HEK293T (cell line): ENCODE data around the gene CDYL2.

Experiments used
- BHLHE40 ChIP-seq: fragments of 450-650 bp; IDR thresholded peaks from 2 replicates; pipeline ENCODE4 v1.6.1; 2016; ENCODE audit warnings: mild to moderate bottlenecking, moderate library complexity, borderline replicate concordance
- FOXM1 ChIP-seq: fragments of 450-650 bp; IDR thresholded peaks from 2 replicates; pipeline ENCODE4 v1.6.1; 2017; ENCODE audit warnings: mild to moderate bottlenecking, borderline replicate concordance
- HDGF ChIP-seq: fragments of 450-650 bp; IDR thresholded peaks from 2 replicates; pipeline ENCODE4 v1.6.1; 2017; ENCODE audit warnings: antibody characterized with exemption, borderline replicate concordance
- L3MBTL2 ChIP-seq: fragments of 450-650 bp; conservative IDR thresholded peaks from 2 replicates; pipeline ENCODE4 v1.6.1; 2016; ENCODE audit warnings: mild to moderate bottlenecking
- LEF1 ChIP-seq: fragments of 450-650 bp; IDR thresholded peaks from 2 replicates; pipeline ENCODE4 v1.6.1; 2017; ENCODE audit warnings: mild to moderate bottlenecking, borderline replicate concordance
- SP1 ChIP-seq: fragments of 450-650 bp; IDR thresholded peaks from 2 replicates; pipeline ENCODE4 v1.6.1; 2017
- TARDBP ChIP-seq: fragments of 450-650 bp; IDR thresholded peaks from 2 replicates; pipeline ENCODE4 v1.6.1; 2016
- ZNF384 ChIP-seq: fragments of 450-650 bp; IDR thresholded peaks from 2 replicates; pipeline ENCODE4 v1.6.1; 2016

DNA sequence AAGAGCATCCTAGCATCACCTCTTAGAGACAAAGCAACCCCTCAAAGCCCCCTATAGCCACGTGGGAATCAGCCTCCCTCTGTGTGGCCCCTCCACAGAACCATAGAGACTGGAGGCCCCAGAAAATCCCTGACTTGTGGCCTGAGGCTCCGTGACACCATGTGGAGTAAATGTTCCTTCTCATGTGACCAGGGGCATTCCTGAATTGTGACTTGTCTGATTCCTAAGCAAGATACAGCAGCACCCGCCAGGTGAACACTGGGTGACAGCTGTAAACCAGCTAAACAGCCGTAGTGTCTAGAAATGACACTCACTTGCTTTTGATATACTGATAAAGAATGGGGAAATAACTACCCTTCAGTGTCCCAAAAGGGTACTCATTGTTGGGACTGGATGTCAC is 184.6 kb downstream of the CDYL2 start:
- TF ChIP-seq BHLHE40, result no peak
- TF ChIP-seq ZNF384, result no peak
- no peak for TF ChIP-seq FOXM1
- no peak for TF ChIP-seq TARDBP
- TF ChIP-seq SP1, result no peak
- no peak for TF ChIP-seq LEF1
- no peak for TF ChIP-seq HDGF
- TF ChIP-seq L3MBTL2, result no peak
